ENCODE results near the gene MLXIP. TPM values are rescaled to one million over a fixed set of nuclear protein-coding genes. Genes with fewer than 3 reads are reported as not detected.
"Not testable (repeated sequence)": the region's sequence is repeated elsewhere in the genome, so short reads cannot be mapped to it uniquely, and the experiment has no call there.

MLXIP gene
- 31.3 TPM for polyA plus RNA-seq (2013, experiment 1 of 2; ENCODE audit: insufficient read length)
- polyA plus RNA-seq (2013, experiment 2 of 2; ENCODE audit: insufficient read length): 29.9 TPM

GRCh38 chr12:122078141-122079032, at the start of gene MLXIP:
TSS of gene MLXIP (plus strand) at chr12:122078756. CDS start at chr12:122078854, 98 bp downstream.
- peak; percentile 93 for DNase-seq

- no peak for DNase-seq
Observed at GRCh38 chr12:122028905-122029560, 49.5 kb upstream of the MLXIP start.

- no peak for DNase-seq
Observed at GRCh38 chr12:122029620-122030423, 48.7 kb upstream of the MLXIP start.

GRCh38 chr12:122030424-122031035, 48.0 kb upstream of the MLXIP start:
- no peak for DNase-seq

- DNase-seq: peak; percentile 16
Observed at GRCh38 chr12:122031342-122032216, 47.0 kb upstream of the MLXIP start.

GRCh38 chr12:122032580-122032979, 46.0 kb upstream of the MLXIP start:
- no peak for DNase-seq

- DNase-seq: no peak
Observed at GRCh38 chr12:122035292-122035691, 43.3 kb upstream of the MLXIP start.

GRCh38 chr12:122036153-122036552, 42.4 kb upstream of the MLXIP start:
- no peak for DNase-seq

GRCh38 chr12:122040579-122041386, 37.8 kb upstream of the MLXIP start:
- DNase-seq: no peak

GRCh38 chr12:122041458-122041857, 37.1 kb upstream of the MLXIP start:
- DNase-seq: not testable (repeated sequence)

- DNase-seq: no peak
Observed at GRCh38 chr12:122042910-122043309, 35.6 kb upstream of the MLXIP start.

GRCh38 chr12:122043476-122043875, 35.1 kb upstream of the MLXIP start:
- DNase-seq: no peak

- DNase-seq: no peak
Observed at GRCh38 chr12:122045262-122045661, 33.3 kb upstream of the MLXIP start.

GRCh38 chr12:122046145-122046544, 32.4 kb upstream of the MLXIP start:
- DNase-seq: no peak

- DNase-seq: peak; percentile 58
Observed at GRCh38 chr12:122048151-122048550, 30.4 kb upstream of the MLXIP start.

GRCh38 chr12:122049827-122050226, 28.7 kb upstream of the MLXIP start:
- DNase-seq: no peak

- no peak for DNase-seq
Observed at GRCh38 chr12:122050706-122051105, 27.9 kb upstream of the MLXIP start.

GRCh38 chr12:122051231-122051876, 27.2 kb upstream of the MLXIP start:
- DNase-seq: no peak

GRCh38 chr12:122052285-122052684, 26.3 kb upstream of the MLXIP start:
- DNase-seq: no peak

Measured in fibroblast of skin of abdomen (primary cell).